GM04503 (cell line): ENCODE results near the gene TRAF3IP1.
"Not testable (repeated sequence)": the region's sequence is repeated elsewhere in the genome, so short reads cannot be mapped to it uniquely, and the experiment has no call there.

Experiments used
- DNase-seq: peaks from one replicate; pipeline ENCODE4 v3.0.0-alpha.2; 2012; ENCODE audit warnings: low read depth

The TRAF3IP1 gene

DNA sequence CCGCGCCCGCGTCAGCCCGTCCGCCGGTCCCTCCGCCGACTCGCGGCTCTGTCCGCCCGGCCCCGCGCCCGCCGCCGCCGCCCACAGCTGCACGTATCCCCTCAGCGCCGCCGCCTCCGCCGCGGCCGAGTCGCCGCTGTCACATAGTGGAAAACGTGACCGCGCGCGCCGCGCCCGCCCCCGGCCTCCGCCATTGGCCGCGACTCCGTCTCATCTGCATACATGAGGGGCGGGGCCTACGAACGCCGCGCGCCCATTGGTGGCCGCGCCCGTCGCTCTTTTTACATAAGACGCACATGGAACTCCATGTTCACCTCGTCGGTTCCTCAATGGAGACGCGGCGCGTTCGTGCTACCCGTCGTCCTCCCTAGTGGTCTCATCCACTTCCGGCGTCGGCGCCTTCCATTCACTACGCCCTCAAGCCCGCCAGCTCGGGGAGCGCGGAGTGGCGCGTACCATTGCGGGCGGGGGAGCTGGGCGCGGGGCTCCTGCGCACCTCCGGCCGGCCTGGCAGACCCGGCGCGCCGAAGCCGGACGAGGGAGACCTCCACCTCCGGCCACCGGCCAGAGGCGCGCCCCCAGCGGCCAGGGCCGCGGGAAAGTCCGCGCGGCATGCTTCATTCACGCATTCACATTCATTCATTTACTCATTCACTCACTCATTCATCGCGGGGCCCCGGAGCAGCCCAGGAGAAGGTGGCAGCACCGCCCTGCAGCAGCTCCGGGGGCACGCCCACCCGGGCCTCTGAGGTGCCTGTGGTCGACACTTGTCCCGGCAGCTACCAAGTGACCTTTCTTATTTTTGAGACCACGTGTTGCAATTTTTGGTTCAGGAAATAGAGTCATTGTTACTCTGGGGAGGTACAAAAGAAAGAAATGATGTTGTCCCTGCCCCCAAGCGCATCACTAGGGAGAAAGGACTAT is 31.4 kb upstream of the TRAF3IP1 start:
- peak; percentile 87 for DNase-seq

DNA sequence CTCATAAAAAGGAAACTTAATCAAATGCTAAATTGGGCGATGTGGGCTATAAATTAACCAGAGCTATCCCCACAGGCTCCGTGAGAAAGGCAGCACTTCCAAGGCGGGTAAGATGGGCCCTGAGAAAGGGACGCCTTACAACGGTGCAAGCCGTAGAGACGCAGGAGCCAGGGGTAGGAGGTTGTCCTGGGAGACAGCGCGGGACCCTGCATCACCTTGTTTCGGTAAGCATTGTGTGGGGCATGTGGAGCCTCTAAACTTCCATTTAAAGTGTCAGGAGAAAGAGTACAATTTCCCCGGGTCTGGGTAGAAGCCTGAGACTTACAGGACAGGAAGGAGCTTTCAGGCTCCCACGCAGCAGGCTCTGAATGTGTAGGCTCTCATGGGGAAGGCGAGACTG is 30.7 kb upstream of the TRAF3IP1 start:
- DNase-seq = no peak

DNA sequence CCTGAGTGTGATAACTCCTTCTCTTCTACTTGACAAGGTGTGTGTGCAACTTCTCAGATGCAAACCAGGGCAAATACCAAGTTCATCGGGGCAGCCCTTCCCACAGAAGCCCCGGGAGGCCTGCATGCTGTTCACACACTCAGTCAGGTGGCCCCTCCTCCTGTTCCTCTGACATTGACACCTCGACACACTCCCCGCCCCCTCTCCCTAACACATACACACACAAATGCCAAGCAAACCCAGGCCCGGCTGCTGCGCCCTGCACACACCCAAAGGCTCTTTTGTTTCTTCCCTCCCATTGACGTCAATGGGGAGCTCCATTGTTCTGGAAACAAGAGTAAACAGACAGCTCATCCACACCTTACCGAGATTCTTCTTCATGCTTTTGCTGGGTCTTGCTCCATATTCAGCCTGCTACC is 30.2 kb upstream of the TRAF3IP1 start:
- DNase-seq = no peak

DNA sequence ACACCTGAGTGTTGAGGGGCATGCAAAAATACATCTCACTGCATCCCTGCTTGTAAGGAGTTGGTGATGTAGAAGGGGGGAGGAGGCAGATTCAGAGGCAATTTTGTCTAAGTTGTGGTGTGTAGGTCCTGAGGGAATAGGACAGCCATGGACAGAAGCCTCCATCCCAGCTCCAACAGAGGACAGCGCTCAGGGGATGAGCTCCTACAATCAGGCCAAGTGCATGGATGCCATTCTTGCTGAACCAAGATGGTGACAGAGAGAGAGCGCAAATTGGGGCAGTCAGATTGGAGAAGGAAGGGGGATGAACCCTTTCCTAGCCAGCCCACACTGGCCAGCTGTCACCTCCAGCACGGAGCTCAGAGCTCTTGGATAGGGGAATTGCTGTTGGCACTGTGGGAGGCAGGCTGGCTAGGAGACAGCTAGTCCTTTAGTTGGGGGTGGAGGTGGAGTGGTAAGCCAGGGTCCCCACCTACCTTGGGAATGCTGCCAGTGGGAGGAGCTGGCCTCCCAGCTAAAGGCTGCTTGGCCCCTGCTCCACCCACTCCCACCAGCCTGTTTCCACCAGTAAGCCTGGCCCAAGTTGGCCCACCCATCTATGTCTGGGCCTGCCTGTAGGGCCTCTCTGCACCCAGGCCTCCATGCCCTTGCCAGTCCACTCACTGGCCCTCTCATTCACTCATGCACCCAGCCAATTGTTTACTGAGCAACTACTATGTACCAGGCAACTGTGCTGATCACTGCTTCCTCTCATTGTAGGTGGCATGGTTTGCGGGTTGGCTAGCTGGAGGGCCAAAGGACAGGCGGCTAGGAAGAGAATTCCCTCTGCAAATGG is 29.4 kb upstream of the TRAF3IP1 start:
- DNase-seq = no peak

DNA sequence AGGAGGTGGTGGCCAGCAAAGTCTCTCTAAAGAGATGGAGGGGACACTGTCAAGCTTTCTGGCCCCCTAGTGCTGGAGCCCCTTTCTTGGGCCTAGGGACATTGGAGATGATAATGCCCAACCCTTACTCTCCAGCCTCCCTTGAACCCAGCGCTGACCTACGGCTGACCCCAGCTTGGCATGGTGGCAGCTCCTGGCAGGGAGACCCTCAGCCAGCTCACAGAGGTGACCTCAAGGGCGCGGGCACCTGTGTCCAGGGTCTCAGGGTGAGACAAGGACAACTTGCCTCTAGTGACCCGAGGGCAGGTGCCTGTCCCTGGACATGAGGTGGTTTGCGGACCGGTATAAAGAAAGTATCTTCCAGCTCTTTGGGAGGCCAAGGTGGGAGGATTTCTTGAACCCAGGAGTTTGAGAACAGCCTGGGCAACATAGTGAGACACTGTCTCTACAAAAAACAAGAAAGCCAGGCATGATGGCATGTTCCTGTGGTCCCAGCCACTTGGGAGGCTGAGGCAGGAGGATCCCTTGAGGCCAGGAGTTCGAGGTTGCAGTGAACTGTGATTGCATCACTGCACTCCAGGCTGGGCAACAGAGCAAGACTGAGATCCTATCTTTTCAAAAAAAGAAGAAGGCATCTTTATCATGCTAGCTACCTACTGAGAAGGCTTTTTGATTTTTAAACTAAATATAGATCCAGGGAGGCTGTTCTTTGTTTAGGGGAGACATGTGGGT is 28.6 kb upstream of the TRAF3IP1 start:
- DNase-seq = no peak

DNA sequence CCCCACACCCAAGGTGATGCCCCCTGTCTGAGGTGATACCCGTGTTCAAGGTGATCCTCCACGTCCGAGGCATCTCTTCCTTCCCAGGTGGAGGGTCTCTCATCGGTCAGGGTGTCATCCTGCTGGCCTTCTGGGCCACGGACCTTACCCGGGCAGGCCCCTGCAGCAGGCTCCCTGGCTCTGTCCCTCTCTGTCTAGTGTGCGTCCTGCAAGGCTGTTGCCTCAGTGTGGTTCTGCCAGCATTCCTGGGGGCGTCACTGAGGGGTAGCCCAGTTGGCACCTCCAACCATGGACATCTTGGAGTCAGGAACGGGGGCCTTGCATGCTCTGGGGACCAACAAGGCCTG is 26.3 kb upstream of the TRAF3IP1 start:
- no peak for DNase-seq

DNA sequence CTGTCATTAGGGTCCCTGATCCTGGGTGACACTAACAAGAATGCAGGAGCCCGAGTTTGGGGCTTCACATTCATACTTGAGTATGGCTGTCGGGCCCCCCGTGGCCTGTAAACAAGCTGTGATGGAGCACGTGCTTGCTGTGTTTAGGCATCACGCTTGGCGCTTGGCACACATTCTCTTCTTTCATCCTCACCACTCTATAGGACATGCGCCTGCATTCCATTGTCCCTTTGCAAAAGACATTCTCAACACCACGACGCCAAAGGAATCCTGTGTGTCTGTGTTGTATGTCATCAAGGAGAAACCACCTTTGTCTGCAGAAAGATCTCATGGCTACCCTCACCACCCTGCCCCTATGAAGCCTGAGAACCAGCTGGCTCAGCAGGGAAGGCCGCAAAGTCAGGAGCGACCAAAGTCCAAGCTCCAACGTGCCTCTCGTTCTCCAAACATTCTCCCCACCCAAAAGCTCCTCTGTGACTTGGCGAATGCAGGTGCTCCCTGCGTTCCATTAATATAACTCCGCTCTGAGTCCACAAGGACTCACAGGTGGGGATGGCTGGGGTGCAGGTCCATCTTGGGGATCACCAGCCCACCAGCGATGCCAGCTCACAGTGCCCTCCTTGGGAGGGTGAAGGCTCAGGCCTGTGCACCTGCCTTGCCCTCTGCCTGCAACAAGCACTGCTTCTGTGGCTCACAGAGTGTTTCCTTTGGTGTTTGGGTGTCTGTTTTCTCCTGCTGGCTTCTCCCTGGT is 25.8 kb upstream of the TRAF3IP1 start:
- no peak for DNase-seq

DNA sequence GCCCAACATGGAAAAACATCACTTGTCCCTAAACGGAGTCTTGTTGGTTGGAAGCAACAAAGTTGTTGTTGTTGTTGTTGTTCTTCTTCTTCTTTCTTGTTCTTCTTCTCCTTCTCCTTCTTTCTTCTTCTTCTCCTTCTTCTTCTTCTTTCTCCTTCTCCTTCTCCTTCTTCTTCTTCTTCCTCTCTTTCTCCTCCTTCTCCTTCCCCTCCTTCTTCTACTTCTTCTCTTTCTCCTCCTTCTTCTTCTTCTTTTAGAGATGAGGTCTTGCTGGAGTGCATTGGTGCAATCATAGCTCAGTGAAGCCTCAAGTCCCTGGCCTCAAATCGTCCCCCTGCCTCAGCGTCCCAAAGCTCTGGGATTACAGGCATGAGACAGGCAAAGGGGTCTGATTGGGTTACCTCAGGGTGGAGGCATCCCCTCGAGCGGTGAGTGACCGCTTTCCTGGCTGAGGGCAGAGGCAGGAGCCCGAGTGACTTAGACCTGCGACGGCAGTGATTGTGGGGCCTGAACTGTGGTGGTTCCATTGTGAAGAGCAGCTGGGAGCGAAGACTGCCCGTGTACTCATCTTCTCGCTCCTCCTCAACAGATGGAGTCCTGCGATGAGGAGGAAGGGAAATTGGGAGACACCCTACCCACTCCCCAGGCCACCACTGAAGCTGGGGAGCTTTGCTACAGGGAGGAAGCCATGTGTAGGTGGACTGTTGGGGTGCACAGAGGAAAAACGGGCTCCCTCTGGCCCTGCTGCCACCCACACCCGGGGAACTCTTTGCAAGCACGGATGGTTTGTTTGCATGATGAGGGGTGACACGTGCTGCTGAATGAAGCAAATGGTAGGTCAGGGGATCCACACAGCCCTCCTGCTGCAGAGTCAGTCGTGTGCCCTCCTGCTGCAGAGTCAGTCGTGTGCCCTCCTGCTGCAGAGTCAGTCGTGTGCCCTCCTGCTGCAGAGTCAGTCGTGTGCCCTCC is 24.9 kb upstream of the TRAF3IP1 start:
- no peak for DNase-seq

DNA sequence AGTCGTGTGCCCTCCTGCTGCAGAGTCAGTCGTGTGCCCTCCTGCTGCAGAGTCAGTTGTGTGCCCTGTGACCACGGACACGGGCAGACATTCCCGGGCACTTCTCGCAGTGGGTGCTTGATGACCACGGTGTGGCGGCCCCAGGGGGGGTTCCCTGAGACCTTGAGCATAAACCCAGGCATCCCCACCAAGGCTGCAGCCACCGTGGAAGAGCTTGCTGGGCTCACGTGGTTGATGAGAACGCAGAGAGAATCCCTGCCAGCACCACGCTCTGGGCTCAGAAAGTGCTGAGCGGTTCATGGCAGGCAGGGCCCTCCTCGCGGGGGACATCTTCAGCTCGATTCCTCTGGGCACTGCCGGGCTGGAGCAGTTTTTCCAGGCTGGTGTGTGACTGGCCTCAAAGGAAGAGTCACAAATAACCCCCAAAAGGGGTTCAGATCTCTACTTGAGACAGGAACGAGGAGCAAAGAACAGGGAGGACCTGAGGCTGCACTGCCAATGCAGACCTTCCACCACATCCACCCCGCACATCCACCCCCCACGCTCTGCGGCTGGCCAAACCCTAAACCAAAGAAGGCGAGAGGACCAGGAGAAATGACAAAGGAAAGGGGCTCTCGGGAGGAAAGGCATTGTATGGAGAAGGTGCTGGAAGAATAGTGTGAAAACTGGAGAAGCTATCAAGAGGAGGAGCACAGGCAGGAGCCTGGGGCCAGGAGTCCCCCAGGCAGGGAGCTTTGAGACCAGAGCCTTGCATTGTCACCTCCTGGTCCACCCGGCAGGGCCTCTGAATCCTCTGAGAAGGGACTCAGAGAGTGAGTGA is 23.5 kb upstream of the TRAF3IP1 start:
- no peak for DNase-seq

DNA sequence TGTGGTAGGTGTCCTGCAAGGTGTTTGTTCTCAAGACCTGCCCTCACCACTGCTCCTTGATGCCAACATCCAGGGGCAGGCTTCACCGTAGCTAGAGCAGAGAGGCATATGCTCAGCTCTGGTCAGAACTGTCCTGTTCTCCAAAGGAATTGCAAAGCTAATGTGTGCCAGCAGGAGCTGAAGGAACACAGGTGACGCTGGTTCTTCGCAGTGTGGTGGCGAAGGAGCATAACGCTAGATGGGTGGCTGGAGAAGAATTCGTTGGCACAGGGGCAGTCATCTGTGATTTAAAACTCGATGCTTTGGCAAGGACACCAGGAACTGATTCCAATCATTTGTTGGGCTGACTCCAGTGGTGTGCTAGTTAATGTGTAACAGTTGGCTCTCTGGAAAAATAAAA is 20.5 kb upstream of the TRAF3IP1 start:
- DNase-seq = no peak

DNA sequence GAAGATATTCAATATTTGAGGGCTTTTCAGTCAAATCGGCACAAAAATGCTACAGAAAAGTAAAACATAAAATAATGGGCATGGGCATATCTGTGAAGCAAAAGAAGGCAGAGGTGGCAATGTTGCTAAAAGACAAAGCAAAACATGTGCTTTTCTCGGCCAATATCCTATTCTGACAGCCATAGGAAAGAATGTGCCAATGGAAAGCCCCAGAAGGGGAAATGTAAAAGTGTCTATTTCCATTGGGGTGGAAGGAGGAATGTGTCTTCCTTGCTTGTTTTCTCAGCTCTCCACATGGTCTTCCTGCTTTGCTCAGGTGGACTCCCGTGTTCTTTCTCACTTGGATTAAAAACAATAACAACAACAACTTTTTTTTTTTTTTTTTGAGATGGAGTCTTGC is 18.2 kb upstream of the TRAF3IP1 start:
- DNase-seq = no peak

DNA sequence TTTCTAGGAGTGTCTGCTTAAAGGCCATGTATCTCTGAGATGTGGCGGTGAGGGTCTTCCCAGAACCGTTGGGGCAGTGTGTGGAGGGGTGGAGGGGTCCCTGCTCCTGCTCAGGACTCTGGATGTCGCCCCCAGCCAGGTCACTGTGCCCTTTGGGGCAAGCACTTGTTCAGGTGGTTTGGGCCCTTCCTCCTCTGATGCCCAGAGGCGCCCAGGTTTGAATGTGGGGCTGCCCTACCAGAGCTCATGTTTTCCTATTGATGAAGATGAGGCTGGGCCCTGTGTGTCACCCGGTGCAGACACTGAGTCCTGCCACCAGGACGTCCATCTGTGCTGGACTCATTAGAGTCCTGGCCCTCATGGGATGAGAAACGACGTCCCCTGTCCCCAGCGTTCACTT is 17.6 kb upstream of the TRAF3IP1 start:
- DNase-seq = no peak

DNA sequence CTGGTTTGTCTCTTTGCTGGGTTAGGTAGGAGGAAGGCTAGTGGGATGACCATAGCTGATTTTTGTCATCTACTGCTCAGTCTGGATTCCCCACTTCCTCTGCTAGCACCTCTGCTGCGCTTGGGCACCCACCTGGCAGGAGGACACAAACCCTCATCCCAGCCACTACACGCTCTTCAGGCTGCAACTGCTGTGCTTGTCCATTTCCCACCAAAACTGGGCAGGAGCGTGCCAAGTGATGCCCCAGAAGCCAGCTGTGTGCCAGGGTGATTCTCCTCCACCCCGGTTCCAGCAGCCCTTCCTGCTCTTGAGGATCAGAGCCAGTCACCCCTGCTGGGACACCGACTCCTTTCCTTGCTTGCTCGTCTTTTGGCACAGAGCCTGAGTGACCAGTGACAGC is 16.2 kb upstream of the TRAF3IP1 start:
- DNase-seq = no peak

DNA sequence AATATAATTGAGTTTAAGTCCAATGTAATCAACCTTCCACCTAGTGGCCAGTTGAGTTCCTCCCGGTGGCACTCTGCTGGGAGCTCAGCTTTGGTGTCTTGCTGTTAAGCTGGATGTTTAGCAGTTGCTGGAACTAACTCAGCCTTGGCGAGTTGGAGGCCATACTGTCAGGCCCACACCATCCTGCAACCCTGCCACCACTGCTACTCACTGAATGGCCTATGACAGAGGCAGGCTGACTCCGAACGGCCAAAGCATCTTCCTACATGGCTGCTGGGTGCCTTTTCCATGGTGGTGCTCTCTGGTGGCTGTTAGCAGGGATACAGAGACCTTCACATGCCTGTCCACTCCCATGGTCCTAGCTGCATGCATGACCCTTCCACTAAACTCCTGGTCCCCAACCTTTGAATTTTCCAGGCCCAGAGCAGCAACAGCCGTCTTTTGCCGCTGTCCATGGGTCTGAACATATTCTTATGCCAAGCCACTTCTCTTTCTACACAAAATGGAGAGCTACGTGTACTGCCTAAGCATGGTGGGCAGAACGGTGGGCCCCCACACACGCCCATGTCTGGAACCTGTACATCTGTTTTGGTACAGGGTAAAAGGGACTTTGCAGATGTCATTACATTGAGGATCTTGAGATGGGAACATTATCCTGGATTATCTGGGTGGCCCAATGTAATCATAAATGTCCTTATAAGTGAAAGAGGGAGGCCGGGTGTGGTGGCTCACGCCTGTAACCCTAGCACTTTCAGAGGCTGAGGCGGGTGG is 15.0 kb upstream of the TRAF3IP1 start:
- DNase-seq = no peak

DNA sequence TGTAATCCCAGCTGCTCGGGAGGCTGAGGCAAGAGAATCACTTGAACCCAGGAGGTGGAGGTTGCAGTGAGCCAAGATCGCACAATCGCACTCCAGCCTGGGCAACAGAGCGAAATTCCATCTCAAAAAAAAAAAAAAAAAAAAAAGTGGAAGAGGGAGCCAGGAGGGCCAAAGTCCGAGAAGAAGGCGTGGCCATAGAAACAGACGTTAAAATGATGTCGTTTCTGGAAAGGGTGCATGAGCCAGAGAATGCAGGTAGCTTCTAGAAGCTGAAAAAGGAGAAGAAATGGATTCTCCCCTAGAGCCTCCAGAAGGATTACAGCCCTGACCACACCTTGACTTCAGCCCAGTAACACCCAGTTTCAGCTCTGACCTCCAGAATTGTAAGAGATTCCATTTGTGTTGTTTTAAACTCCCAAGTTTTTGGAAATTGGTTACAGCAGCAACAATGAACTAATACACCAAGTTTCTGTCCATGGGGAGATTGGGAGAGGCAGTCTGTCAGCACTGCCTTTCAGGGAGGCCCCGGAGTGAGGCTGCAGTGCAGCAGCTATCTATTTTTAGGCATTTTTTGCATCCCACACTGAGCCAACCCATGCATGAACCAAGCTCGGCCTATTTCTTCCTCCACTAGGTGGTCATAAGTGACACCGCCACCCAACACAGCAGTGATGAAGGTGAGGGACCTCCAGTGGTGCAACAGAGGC is 14.2 kb upstream of the TRAF3IP1 start:
- DNase-seq = no peak

DNA sequence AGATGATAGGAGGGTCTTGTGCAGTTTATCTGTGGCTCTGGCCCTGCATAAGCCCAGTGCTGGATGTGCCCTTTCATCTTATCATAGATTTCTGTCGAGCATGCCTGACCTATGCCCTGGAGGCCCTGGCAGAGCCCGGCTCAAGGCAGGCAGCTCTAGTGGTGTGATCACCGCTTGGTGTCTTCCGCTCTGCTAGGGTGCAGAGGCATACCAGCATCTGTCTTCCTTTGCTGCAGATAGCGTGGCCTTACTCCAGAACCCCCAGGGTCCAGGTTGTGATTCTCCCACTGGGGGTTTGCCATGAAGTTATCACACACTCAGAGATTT is 13.7 kb upstream of the TRAF3IP1 start:
- no peak for DNase-seq

DNA sequence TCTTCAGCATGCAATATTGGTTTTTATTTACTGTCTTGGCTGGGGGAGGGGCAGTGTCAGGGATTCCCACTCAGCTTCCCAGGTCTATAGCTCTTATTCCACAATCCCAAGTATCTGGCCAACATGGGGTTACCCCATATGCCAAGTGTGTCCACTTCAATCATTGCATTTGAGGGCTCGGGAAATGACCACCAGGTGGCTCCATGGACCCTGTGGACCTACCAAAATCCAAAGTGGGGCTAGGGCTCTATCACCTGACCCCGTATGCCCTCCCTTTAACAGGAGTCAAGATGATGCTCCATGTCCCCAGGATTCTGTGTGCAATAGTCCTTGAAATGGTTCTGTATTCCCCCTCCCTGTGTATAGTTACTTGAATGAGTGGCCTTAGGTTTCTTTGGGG is 12.1 kb upstream of the TRAF3IP1 start:
- DNase-seq = no peak

DNA sequence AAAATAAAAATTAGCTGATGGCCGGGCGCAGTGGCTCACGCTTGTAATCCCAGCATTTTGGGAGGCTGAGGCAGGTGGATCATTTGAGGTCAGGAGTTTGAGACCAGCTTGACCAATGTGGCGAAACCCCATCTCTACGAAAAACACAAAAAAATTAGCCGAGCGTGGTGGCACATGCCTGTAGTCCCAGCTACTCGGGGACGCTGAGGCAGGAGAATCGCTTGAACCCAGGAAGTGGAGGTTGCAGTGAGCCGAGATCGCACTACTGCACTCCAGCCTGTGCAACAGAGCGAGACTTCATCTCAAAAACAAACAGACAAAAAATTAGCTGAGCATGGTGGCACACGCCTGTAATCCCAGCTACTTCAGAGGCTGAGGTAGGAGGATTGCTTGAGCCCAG is 9.6 kb upstream of the TRAF3IP1 start:
- not testable (repeated sequence) for DNase-seq
